HK-2 (cell line): Measurements from ENCODE around the gene PXYLP1.
A peak's percentile ranks its signal among the peaks of the same experiment; 100 is the strongest.
"Not testable (repeated sequence)": the region's sequence is repeated elsewhere in the genome, so short reads cannot be mapped to it uniquely, and the experiment has no call there.

Experiments used
- DNase-seq: peaks from one replicate; pipeline ENCODE4 v3.0.0-alpha.2; 2018; ENCODE audit not compliant: unreplicated experiment

The PXYLP1 gene

GRCh38 chr3:141294301-141294700 is 62.7 kb downstream of the PXYLP1 start:
- DNase-seq, result no peak

DNA sequence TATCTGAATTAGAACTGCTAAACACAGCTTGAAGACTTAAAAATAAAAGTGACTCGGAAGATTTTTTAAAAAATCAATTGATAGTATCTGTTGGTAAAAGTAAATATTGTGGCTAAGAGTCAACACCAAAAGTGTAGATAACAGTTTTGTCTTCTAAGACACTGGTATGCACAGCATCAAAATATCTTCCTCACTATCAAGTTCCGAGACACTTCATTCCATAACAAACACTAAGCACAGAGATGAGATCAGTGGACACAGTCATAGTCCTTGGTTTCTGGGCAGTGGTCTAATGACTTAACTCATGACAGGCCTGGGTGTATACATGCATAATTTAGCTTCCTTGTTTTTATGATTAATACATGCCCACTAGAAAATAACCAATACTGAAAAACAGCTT is 63.2 kb downstream of the PXYLP1 start:
- no peak for DNase-seq

GRCh38 chr3:141300426-141300825 is 68.8 kb downstream of the PXYLP1 start:
- DNase-seq, result not testable (repeated sequence)

DNA sequence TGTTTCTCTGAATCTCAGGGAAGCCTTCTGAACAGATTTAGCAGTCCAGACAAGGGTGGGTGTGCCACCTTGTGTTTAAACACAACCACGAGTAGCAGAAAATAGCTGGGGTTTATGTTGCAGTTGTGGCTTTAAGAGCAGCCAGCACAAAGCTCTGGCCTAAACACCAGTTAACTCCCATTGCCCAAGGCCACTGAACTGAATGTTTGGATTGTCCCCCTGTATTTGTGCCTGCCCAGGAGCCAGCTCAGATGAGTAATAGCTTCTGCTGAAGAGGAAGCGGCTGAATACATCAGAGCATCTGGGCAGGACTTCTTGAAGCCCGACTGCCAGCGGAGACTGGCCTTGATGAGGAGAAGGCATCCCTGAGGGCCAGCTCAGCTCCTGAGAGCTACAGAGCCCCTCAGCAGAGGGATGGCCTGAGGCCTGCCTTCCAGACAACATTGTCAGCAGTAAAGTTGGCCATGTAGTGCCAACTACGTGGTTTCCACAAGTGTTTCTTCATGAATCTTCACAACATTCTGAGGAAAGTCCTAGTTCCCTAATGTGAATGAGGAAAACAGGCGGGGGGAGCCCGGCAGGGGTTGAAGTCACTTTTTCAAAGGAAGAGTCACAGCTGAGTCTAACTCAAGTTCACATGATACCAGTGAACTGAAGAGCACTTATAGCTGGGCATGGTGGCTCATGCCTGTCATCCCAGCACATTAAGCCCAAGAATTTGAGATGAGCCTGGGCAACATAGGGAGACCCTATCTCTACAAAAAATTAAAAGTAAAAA is 70.9 kb downstream of the PXYLP1 start:
- no peak for DNase-seq

DNA sequence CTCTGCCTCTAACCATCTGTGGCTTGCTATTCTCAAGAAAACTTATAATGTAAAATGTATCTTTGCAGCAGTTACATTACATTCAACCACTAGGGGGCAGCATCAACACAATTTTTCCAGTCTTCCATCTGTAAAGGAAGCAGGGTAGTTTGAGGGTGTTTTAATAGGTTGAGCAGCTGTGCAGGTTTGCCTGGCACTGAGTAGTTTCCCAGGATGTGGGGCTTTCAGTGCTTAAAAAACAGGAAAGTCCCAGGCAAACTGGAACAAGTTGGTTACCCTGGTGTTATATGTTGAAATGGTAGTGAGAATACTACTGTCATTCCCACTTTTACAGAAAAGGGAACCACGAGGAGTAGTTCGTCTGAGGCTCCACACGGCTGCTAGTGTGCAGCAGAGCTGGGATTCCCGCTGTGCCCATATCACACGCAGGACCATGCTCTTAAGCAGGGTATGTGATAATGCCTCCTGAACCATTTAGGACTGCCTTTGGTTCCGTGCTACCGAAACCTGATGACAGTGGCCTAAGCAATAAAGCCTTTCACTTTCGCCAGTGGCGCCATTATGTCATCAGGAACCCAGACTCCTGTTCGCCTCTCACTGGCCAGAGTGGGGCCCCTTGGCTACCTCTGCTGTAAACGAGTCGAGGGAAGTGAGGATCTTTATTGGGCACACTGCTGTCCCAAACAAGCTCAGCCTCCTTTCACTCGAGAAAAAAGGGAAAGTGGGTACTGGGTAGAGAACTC is 72.0 kb downstream of the PXYLP1 start:
- peak; percentile 60 for DNase-seq

DNA sequence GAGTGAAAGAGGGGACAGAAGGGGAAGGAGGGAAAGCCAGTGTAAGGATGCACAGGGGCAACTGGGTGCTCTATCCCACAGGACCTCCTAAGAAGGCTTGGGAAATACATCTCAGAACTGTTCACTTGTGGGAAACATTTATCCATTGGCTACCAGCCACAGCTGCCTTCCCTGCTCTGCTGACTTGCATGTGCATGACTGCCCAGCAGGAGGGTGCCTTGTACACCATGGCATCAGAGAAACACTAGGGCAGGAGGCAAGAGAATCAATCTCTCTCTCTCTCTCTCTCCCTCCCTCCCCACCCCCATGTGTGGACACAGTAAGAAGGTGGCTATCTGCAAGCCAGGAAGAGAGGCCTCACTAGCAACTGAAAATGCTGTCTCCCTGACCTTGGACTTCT is 73.8 kb downstream of the PXYLP1 start:
- DNase-seq, result no peak

- DNase-seq, result no peak
Measured at GRCh38 chr3:141306276-141306675, 74.7 kb downstream of the PXYLP1 start.

DNA sequence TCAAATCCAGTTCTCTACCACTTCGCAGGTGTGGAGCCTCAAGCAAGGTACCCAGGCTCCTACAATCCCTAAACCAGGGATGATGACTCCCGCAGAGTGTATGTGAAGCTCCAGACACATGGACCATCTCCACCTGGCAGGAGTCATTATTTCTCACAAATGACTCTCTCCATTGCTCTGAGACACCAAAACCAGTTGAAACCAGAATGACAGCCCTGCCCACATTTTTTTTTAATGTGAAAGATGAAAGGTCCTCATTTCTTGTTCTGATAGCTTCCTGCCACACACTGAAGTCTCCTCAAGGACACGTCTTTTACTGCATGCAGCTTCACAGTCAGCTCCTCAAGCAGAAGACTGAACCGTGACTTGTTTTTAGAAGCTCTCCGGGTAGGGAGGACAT is 75.3 kb downstream of the PXYLP1 start:
- no peak for DNase-seq

- DNase-seq, result no peak
Measured at GRCh38 chr3:141307351-141308059, 75.9 kb downstream of the PXYLP1 start.

- no peak for DNase-seq
Measured at GRCh38 chr3:141308588-141309218, 77.1 kb downstream of the PXYLP1 start.

DNA sequence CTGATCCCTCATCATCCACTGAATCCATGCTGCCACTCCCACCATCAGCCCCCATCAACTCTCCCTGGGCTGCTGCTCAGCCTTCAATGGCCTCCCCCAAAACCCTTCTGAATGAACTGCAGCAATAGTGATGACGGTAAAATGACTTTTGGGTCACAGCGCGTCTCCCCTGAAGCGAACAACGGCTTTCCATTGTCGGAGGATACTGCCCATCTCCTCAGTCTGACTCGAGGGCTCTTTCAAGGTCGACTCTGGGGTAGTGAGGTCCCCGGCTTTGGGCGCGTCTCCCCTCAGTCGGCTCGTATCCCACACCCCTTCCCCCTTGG is 79.5 kb downstream of the PXYLP1 start:
- DNase-seq, result no peak

- DNase-seq, result peak; percentile 100
Measured at GRCh38 chr3:141311496-141312353, 80.1 kb downstream of the PXYLP1 start.

DNA sequence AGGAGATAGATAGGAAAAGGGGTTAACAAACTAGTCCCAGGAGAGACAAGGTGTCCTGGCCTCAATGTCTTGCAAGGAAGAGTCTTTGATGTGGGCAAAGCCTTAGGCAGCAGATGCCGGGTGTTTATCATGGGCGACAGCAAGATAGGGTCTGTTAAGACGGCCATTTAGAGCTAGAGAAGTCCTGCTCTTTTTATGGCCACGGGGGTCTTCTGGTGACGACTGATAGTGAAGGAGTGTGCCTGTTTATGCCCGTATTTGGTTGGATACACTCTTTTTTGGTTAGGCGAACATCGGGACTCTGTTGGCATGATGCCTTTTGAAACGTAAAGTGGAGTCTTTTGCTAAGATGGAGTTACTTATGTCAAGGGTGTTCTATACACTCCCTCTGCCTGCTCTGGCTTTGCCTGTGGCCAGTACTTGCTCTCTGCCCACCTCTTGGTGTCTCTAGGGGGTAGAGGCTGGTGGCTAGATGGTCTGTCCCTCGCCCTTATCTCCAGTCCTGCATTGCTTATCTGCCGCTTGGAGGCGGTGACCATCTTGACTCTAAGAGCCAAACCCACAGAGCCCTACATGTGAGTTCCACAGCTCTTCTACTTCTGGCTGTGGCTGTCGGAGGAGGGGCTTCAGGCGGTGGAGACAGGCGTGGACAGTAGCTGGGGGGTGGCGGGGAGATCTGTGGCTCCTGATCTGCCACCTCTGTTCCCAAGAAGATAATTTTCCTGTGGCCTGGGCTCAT is 80.9 kb downstream of the PXYLP1 start:
- DNase-seq, result no peak

DNA sequence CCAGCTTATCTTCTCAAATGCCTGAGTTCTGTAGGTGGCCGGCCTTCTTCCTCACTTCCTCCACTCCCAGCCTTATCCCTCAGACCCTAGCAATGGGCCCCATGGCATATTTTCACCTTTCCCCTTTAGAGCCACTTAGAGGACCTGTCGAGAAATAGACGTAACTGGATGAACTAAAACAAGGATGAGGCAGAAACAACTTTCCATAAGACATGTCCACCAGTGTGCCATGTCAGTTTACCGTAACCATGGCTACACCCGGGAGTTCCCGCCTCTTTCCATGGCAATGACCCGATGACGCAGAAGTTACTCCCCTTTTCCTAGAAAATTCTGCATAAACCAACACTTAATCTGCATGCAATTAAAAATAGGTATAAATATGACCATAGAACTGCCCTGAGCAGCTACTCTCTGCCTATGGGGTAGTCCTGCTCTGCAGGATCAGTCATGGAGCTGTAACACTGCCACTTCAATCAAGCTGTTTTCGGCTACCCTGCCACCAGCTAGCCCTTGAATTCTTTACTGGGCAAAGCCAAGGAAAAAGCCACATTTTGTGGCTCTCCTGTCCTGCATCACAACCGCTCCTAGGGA is 81.6 kb downstream of the PXYLP1 start:
- DNase-seq, result no peak

GRCh38 chr3:141314415-141314814 is 82.8 kb downstream of the PXYLP1 start:
- not testable (repeated sequence) for DNase-seq

GRCh38 chr3:141316851-141317250 is 85.2 kb downstream of the PXYLP1 start:
- no peak for DNase-seq

DNA sequence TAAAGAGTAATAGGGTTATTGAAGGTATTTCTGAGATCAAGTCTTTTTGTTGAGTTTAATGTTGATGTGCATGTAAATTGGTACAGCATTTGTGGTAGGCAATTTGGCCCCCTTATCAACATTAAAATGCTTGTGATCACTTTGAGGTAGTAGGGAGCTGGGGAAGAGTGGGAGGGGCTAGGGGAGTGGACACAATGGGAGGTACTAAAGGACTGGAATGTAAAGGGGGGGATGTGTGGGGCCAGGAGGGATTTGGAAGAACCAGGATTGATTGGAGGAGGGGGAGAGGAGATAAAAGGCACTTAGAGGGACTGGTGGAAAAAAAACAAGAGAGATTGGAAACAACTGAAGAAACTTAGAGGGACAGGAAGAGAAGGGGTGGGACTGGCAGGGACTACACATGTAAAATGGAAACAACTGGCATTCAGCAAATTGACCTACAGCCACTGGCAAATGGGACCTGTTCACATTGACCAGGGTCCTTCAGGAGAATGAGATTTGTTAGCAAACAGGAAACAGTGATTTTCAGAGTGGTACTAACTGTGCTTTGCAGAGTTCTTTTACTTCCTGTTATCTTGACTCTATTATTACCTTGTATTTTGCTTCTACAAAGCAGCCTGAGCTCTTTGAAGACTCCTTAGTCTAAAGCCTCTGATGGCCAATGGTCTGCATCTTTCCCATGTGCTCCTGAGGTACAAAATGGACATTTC is 88.9 kb downstream of the PXYLP1 start:
- DNase-seq, result no peak

DNA sequence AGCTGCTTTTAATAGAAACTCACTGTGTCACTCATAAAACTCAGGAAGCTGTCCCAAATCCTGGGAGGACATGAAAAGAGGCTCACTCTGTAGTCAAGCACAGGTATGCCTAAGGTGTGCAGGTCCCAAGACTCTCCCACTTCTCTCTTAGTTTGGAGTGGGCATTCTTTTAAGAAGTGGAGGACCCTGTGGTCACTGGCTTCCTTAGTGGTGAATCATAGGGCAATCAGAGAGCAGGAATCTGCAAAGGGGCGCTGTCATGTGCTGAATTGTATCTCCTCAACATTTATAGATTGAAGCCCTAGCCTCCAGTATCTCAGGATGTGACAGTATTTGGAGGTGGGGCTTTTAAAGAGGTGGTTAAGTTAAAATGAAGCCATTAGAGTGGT is 89.5 kb downstream of the PXYLP1 start:
- peak; percentile 59 for DNase-seq

DNA sequence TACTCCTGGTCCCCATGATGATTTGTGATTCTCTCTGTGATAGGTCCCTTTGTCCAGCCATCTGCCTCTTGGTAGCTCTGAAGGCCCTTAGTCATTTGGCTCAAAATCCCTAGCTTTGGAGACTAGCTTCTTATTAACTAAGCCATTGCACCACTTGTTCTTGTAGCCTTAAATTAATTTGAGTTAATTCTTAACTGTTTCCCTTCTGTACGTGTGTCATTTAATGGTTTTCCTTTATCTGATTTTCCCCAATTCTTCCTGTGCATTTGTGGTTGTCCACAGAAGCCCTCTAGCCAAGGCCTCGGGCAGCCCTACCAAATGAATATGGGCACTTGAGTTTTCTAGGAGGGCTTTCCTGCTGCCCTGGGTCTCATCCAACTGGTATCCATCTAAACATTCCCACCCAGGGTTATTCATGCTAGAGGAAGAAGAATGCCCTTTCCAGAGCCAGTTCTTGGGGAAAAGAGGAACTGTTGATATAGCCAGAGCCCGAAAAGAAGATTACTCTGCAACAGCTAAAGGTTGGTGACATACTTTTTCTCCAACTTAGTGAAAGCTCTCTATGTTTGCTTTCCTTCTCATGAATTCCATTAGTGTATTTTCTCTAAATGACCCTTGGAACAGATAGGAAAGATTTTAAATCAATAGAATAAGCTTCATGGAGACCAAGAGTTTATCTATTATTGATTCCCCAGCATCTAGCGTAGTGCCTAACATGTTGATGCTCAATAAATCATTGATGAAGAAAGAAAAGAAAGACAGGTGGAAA is 92.5 kb downstream of the PXYLP1 start:
- peak; percentile 79 for DNase-seq
